Thoracic aorta (tissue), 2 donors: ENCODE results near the gene SEMA3G. TPM values are rescaled to one million over a fixed set of nuclear protein-coding genes. Genes with fewer than 3 reads are reported as not detected.

Experiments used
- ATAC-seq: fragments of 150-250 bp; one replicate; pipeline ENCODE4 v1.8.0; 2017; ENCODE audit warnings: low read depth; ENCODE audit not compliant: insufficient number of reproducible peaks, low FRiP score
- DNase-seq: peaks from one replicate; pipeline ENCODE4 v3.0.0-alpha.2; 2020; ENCODE audit warnings: low spot score
- H3K27ac ChIP-seq, 2 donors: fragments of 200-600 bp; sonication (generic); 1 replicate in 1 of 2; 2 replicates in 1 of 2; pipeline ENCODE4 v1.5.1; 2016; ENCODE audit warnings: mild to moderate bottlenecking in 2 of 2, moderate library complexity in 2 of 2
- H3K27me3 ChIP-seq: fragments of 200-600 bp; sonication (generic); replicated peaks from 2 replicates; pipeline ENCODE4 v1.6.0; 2016; ENCODE audit warnings: mild to moderate bottlenecking; ENCODE audit not compliant: insufficient read depth
- H3K36me3 ChIP-seq: fragments of 200-600 bp; sonication (generic); one replicate; pipeline ENCODE4 v1.5.1; 2016
- H3K4me1 ChIP-seq, 2 donors: fragments of 200-600 bp; sonication (generic); 1 replicate in 1 of 2; 2 replicates in 1 of 2; pipeline versions ENCODE4 v1.5.1 to v1.6.0; 2016; ENCODE audit warnings: low read depth in 2 of 2, mild to moderate bottlenecking in 1 of 2; ENCODE audit not compliant: control insufficient read depth in 1 of 2
- H3K4me3 ChIP-seq: fragments of 200-600 bp; sonication (generic); 2 replicates; pipeline ENCODE4 v1.5.1; 2016; ENCODE audit warnings: mild to moderate bottlenecking
- H3K9me3 ChIP-seq: fragments of 200-600 bp; sonication (generic); 2 replicates; pipeline ENCODE4 v1.5.1; 2016
- total RNA-seq, 2 donors: library from RNA; depleted of rRNA; stranded (reverse); fragments of >200 nt; gene quantifications; one replicate each; pipeline versions ENCODE4 v1.1.0 to v1.2.3, GENCODE V29; 2016
- TF ChIP-seq, protein P1 (sequence below): fragments of 200-600 bp; sonication (generic); IDR thresholded peaks from one replicate; pipeline ENCODE4 v1.5.1; 2019; ENCODE audit warnings: antibody characterized with exemption

SEMA3G gene
- total RNA-seq, 2 donors from 2014 or later, result 16.8 to 18.1 TPM

DNA sequence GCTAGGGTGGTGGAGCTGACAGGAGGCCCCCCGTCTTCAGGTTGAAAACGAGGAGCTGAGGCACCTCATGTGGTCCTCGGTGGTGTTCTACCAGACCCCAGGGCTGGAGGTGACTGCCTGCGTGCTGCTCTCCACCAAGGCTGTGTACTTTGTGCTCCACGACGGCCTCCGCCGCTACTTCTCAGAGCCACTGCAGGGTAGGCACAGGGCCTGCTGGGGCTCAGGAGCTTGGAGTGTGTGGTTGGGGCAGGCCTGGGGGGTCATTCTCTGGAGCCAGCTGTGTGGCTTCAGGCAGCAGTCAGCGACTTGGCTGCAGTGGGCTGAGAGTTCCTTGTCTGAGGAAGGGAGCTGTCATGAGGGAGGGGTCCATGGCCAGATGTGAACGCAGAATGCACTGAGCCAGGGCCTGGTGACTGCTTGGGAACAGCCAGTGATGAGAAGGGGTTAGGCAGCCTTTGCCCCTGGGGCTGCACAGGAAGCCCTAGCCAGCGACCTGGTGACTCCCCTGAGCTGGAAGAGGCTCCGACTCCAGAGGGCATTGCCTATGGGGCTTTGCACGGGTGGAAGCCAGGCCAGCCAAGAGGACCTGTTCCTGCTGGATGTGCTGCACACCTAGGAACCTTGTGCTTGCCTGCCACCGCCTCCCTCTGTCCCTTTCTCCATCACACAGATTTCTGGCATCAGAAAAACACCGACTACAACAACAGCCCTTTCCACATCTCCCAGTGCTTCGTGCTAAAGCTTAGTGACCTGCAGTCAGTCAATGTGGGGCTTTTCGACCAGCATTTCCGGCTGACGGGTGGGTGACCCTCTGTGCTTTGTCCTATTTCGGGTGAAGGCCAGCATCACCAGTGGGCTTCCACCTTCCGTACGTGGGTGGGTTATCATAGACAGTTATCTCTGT, 45.4 kb upstream of the SEMA3G start:
- Histone ChIP-seq H3K4me3 (no peak overlapping the region), H3K27ac (no peak overlapping the region), H3K9me3 (no peaks in the 10 kb centered on the region), H3K36me3 (peaks cover 73% of the 10 kb centered on the region), H3K4me1 (peaks cover 0 to 5% of the 10 kb centered on the region in 2 donors), H3K27me3 (no peaks in the 10 kb centered on the region)
- ATAC-seq, result no peak
- TF ChIP-seq, protein P1, sequence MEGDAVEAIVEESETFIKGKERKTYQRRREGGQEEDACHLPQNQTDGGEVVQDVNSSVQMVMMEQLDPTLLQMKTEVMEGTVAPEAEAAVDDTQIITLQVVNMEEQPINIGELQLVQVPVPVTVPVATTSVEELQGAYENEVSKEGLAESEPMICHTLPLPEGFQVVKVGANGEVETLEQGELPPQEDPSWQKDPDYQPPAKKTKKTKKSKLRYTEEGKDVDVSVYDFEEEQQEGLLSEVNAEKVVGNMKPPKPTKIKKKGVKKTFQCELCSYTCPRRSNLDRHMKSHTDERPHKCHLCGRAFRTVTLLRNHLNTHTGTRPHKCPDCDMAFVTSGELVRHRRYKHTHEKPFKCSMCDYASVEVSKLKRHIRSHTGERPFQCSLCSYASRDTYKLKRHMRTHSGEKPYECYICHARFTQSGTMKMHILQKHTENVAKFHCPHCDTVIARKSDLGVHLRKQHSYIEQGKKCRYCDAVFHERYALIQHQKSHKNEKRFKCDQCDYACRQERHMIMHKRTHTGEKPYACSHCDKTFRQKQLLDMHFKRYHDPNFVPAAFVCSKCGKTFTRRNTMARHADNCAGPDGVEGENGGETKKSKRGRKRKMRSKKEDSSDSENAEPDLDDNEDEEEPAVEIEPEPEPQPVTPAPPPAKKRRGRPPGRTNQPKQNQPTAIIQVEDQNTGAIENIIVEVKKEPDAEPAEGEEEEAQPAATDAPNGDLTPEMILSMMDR, result no peak
- no peak for DNase-seq

DNA sequence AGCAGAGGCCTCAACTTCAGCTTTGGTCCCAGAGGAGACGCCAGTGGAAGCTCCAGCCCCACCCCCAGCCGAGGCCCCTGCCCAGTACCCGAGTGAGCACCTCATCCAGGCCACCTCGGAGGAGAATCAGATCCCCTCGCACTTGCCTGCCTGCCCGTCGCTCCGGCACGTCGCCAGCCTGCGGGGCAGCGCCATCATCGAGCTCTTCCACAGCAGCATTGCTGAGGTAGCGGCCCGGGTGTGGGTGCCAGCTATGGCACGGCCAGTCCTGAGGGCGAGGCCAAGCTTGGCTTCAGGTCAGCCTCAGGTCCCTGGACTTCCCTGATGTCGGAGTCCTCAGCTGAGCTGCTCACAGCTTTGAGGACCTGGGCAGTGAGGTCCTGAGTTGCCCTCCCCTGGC, 44.5 kb upstream of the SEMA3G start:
- DNase-seq (no peak), ATAC-seq (no peak)
- Histone ChIP-seq H3K36me3 (peaks cover 73% of the 10 kb centered on the region), H3K9me3 (no peaks in the 10 kb centered on the region), H3K27me3 (no peaks in the 10 kb centered on the region), H3K4me3 (no peak overlapping the region), H3K27ac (no peak overlapping the region), H3K4me1 (peaks cover 5 to 7% of the 10 kb centered on the region in 2 donors)
- TF ChIP-seq, protein P1, result no peak

GRCh38 chr3:52488746-52489145, 43.8 kb upstream of the SEMA3G start:
- Histone ChIP-seq H3K27ac (no peak overlapping the region), H3K4me3 (no peak overlapping the region), H3K9me3 (no peaks in the 10 kb centered on the region), H3K27me3 (no peaks in the 10 kb centered on the region), H3K36me3 (peaks cover 73% of the 10 kb centered on the region), H3K4me1 (peaks cover 6 to 13% of the 10 kb centered on the region in 2 donors)
- DNase-seq (no peak), ATAC-seq (no peak)
- TF ChIP-seq, protein P1, result no peak

DNA sequence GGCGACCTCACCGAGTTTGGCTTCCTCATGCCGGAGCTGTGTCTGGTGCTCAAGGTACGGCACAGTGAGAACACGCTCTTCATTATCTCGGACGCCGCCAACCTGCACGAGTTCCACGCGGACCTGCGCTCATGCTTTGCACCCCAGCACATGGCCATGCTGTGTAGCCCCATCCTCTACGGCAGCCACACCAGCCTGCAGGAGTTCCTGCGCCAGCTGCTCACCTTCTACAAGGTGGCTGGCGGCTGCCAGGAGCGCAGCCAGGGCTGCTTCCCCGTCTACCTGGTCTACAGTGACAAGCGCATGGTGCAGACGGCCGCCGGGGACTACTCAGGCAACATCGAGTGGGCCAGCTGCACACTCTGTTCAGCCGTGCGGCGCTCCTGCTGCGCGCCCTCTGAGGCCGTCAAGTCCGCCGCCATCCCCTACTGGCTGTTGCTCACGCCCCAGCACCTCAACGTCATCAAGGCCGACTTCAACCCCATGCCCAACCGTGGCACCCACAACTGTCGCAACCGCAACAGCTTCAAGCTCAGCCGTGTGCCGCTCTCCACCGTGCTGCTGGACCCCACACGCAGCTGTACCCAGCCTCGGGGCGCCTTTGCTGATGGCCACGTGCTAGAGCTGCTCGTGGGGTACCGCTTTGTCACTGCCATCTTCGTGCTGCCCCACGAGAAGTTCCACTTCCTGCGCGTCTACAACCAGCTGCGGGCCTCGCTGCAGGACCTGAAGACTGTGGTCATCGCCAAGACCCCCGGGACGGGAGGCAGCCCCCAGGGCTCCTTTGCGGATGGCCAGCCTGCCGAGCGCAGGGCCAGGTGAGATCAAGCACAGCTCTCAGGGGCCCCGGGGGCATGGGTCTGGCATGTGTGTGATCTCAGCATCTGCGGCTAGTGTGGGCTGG, 43.1 kb upstream of the SEMA3G start:
- H3K4me3 ChIP-seq, result no peak overlapping the region
- DNase-seq, result no peak
- no peaks in the 10 kb centered on the region for H3K27me3 ChIP-seq
- no peaks in the 10 kb centered on the region for H3K9me3 ChIP-seq
- H3K4me1 ChIP-seq, result peaks cover 13 to 20% of the 10 kb centered on the region in 2 donors
- no peak for ATAC-seq
- H3K27ac ChIP-seq, result no peak overlapping the region
- TF ChIP-seq, protein P1, result no peak
- peaks cover 73% of the 10 kb centered on the region for H3K36me3 ChIP-seq
